Motor neuron (in vitro differentiated cells): ENCODE results near the gene CEACAM19. TPM values are rescaled to one million over a fixed set of nuclear protein-coding genes. Genes with fewer than 3 reads are reported as not detected.
"Not testable (repeated sequence)": the region's sequence is repeated elsewhere in the genome, so short reads cannot be mapped to it uniquely, and the experiment has no call there.

Experiments
- ATAC-seq, 8 experiments: fragments of 200-7000 bp; cut with Tn5 transposase; replicated peaks in 6 of 8; 2 replicates each; pipeline ENCODE4 v1.8.0; 2021; ENCODE audit warnings: mild to moderate bottlenecking in 8 of 8, moderate library complexity in 8 of 8
- H3K27ac ChIP-seq, 2 donors: fragments of 250-450 bp; sonication (Bioruptor Pico); 2 replicates each; pipeline ENCODE4 v1.9.0; 2021; ENCODE audit warnings: antibody characterized with exemption in 2 of 2, mild to moderate bottlenecking in 2 of 2, moderate library complexity in 1 of 2
- H3K4me1 ChIP-seq, 2 donors: fragments of 250-450 bp; sonication (Bioruptor Pico); replicated peaks in 1 of 2; 2 replicates each; pipeline ENCODE4 v1.6.1; 2021; ENCODE audit warnings: antibody characterized with exemption in 2 of 2, mild to moderate bottlenecking in 2 of 2, moderate library complexity in 1 of 2
- H3K4me3 ChIP-seq, 5 donors: fragments of 250-450 bp; sonication (Bioruptor Pico); 2 replicates each; pipeline ENCODE4 v1.9.0; 2021; ENCODE audit warnings: antibody characterized with exemption in 5 of 5, mild to moderate bottlenecking in 5 of 5, moderate library complexity in 4 of 5
- WGBS, 10 experiments: fragments of 450-650 bp; shearing (Covaris generic); methylation state at CpG; one replicate each; pipeline ENCODE4 v1.0.0; 2022; 5-methylcytosine and 5-hydroxymethylcytosine counted together
- in situ Hi-C, 9 experiments: fragments of 400-800 bp; cut with MboI; loops; one replicate each; pipeline ENCODE4 v1.15.0; 2021; ENCODE audit warnings: low sequenced_read_pairs in 9 of 9, low pct_unique_long_range_greater_than_20kb in 2 of 9; ENCODE audit not compliant: unreplicated experiment in 9 of 9
- total RNA-seq, 8 experiments: library from RNA; unstranded; fragments of 300-600 nt; gene quantifications; 2 replicates each; pipeline versions ENCODE4 v1.2.3 to v1.2.4, GENCODE V29; 2022

The CEACAM19 gene
- 1 to 10 TPM in 7 of 8 experiments, under 1 TPM in 1; 0.96 to 6.2 (median 2.2) TPM for total RNA-seq

GRCh38 chr19:44671400-44671799 lies at the start of gene CEACAM19:
TSS of gene CEACAM19 (plus strand) at chr19:44671482. CDS start at chr19:44671932, 450 bp downstream.
- in situ Hi-C loops = no loop called here
- H3K4me1 ChIP-seq = no peaks in the 10 kb centered on the region
- H3K4me3 ChIP-seq = no peak within 1 kb of the TSS
- no peak for ATAC-seq
- H3K27ac ChIP-seq = no peak within 1 kb of the TSS
- 40 to 100% (median 100%) methylated on average over 1 of the region's 2 CpGs; no CpG with 5 or more reads in 7 of the 10 experiments for WGBS, 10 experiments

GRCh38 chr19:44623080-44623479 lies 48.2 kb upstream of the CEACAM19 start:
- in situ Hi-C loops = no loop called here
- Histone ChIP-seq H3K27ac (no peak overlapping the region), H3K4me3 (no peak overlapping the region), H3K4me1 (no peaks in the 10 kb centered on the region)
- WGBS, 10 experiments = 60 to 82% (median 70%) methylated on average over 1 to 4 of the region's 5 CpGs; no CpG with 5 or more reads in 6 of the 10 experiments
- ATAC-seq = peak in 2 of 8 experiments; percentile 18 to 24

GRCh38 chr19:44623626-44624025 lies 47.7 kb upstream of the CEACAM19 start:
- no peak overlapping the region for H3K27ac ChIP-seq
- H3K4me3 ChIP-seq = no peak overlapping the region
- no peak for ATAC-seq
- H3K4me1 ChIP-seq = no peaks in the 10 kb centered on the region
- 82 to 100% (median 100%) methylated on average over 1 to 2 of the region's 4 CpGs; no CpG with 5 or more reads in 7 of the 10 experiments for WGBS, 10 experiments
- in situ Hi-C loops = no loop called here

- no peak overlapping the region for H3K4me3 ChIP-seq
- WGBS, 10 experiments = 75 to 100% (median 97%) methylated on average over 1 to 3 of the region's 4 CpGs; no CpG with 5 or more reads in 2 of the 10 experiments
- in situ Hi-C loops = no loop called here
- no peaks in the 10 kb centered on the region for H3K4me1 ChIP-seq
- no peak for ATAC-seq
- no peak overlapping the region for H3K27ac ChIP-seq
Observed at GRCh38 chr19:44624840-44625354, 46.4 kb upstream of the CEACAM19 start.

- peak in 2 of 8 experiments; percentile 22 to 47 for ATAC-seq
- H3K27ac ChIP-seq, H3K4me3 ChIP-seq, in situ Hi-C loops, H3K4me1 ChIP-seq: not testable (repeated sequence)
- 33 to 92% (median 73%) methylated on average over 2 to 4 of the region's 4 CpGs; no CpG with 5 or more reads in 2 of the 10 experiments for WGBS, 10 experiments
Observed at GRCh38 chr19:44625637-44626036, 45.6 kb upstream of the CEACAM19 start.

GRCh38 chr19:44626048-44626624 lies 45.1 kb upstream of the CEACAM19 start:
- in situ Hi-C loops = no loop called here
- WGBS, 10 experiments = 14 to 100% (median 80%) methylated on average over 1 of the region's 1 CpG; no CpG with 5 or more reads in 7 of the 10 experiments
- Histone ChIP-seq H3K4me1 (no peaks in the 10 kb centered on the region), H3K4me3 (no peak overlapping the region), H3K27ac (no peak overlapping the region)
- peak in 3 of 8 experiments; percentile 54 to 86 (median 83) for ATAC-seq

GRCh38 chr19:44627631-44628030 lies 43.7 kb upstream of the CEACAM19 start:
- in situ Hi-C loops = no loop called here
- Histone ChIP-seq H3K4me1 (no peaks in the 10 kb centered on the region), H3K4me3 (no peak overlapping the region), H3K27ac (no peak overlapping the region)
- WGBS, 10 experiments = 80 to 100% (median 100%) methylated on average over 1 to 2 of the region's 4 CpGs; no CpG with 5 or more reads in 5 of the 10 experiments
- no peak for ATAC-seq

- WGBS, 10 experiments = 43 to 86% (median 71%) methylated on average over 1 to 3 of the region's 3 CpGs; no CpG with 5 or more reads in 3 of the 10 experiments
- H3K4me1 ChIP-seq = no peaks in the 10 kb centered on the region
- ATAC-seq = no peak
- no peak overlapping the region for H3K27ac ChIP-seq
- in situ Hi-C loops = no loop called here
- no peak overlapping the region for H3K4me3 ChIP-seq
Observed at GRCh38 chr19:44628793-44629192, 42.5 kb upstream of the CEACAM19 start.

GRCh38 chr19:44631611-44632010 lies 39.7 kb upstream of the CEACAM19 start:
- H3K27ac ChIP-seq, H3K4me3 ChIP-seq, H3K4me1 ChIP-seq, in situ Hi-C loops, ATAC-seq: not testable (repeated sequence)
- WGBS, 10 experiments = 68 to 100% (median 93%) methylated on average over 2 to 7 of the region's 8 CpGs; no CpG with 5 or more reads in 1 of the 10 experiments

GRCh38 chr19:44634058-44634457 lies 37.2 kb upstream of the CEACAM19 start:
- WGBS, 10 experiments = 48 to 53% methylated on average over 2 to 3 of the region's 5 CpGs; no CpG with 5 or more reads in 8 of the 10 experiments
- H3K4me3 ChIP-seq, H3K27ac ChIP-seq, ATAC-seq, in situ Hi-C loops, H3K4me1 ChIP-seq: not testable (repeated sequence)

GRCh38 chr19:44634785-44635184 lies 36.5 kb upstream of the CEACAM19 start:
- Histone ChIP-seq H3K4me3 (no peak overlapping the region), H3K27ac (no peak overlapping the region), H3K4me1 (no peaks in the 10 kb centered on the region)
- in situ Hi-C loops = no loop called here
- 84 to 100% (median 88%) methylated on average over 1 to 2 of the region's 2 CpGs; no CpG with 5 or more reads in 5 of the 10 experiments for WGBS, 10 experiments
- ATAC-seq = no peak

- peak in 1 of 8 experiments; percentile 39 for ATAC-seq
- 50 to 91% (median 83%) methylated on average over 1 to 3 of the region's 3 CpGs; no CpG with 5 or more reads in 5 of the 10 experiments for WGBS, 10 experiments
- H3K4me3 ChIP-seq = no peak overlapping the region
- no peaks in the 10 kb centered on the region for H3K4me1 ChIP-seq
- in situ Hi-C loops = no loop called here
- H3K27ac ChIP-seq = no peak overlapping the region
Observed at GRCh38 chr19:44635581-44636438, 35.5 kb upstream of the CEACAM19 start.
